OCI-LY7 (cell line): ENCODE data around the gene AP1M1.

Experiments used
- CTCF ChIP-seq: fragments of 200-600 bp; sonication (generic); conservative IDR thresholded peaks from 2 replicates; pipeline ENCODE4 v1.5.1; 2014; ENCODE audit warnings: mild to moderate bottlenecking, antibody characterized with exemption, low read length, moderate library complexity, mixed read lengths
- EZH2phosphoT487 ChIP-seq: fragments of 200-600 bp; sonication (generic); IDR thresholded peaks from 2 replicates; pipeline ENCODE4 v1.6.1; 2018; ENCODE audit warnings: low read depth, borderline replicate concordance, mild to moderate bottlenecking, mixed run types, antibody characterized with exemption, low read length, moderate library complexity, mixed read lengths

GRCh38 chr19:16228637-16229321 lies 31.1 kb downstream of the AP1M1 start:
- TF ChIP-seq CTCF, result no peak
- TF ChIP-seq EZH2phosphoT487, result no peak
